Gastrocnemius medialis (tissue), 4 donors: ENCODE measurements around the gene ACTR8.

Experiments used
- CTCF ChIP-seq, 5 experiments: fragments of 450-650 bp in 3 of 5; fragments of 200-600 bp in 2 of 5; sonication (generic) in 2 of 5; IDR thresholded peaks in 4 of 5; conservative IDR thresholded peaks in 1 of 5; 1 replicate in 4 of 5; 2 replicates in 1 of 5; pipeline ENCODE4 v1.5.1; 2016 to 2019; ENCODE audit warnings: antibody characterized with exemption in 5 of 5, mild to moderate bottlenecking in 3 of 5, moderate library complexity in 3 of 5
- POLR2A ChIP-seq, 2 donors: fragments of 450-650 bp; IDR thresholded peaks; one replicate each; pipeline ENCODE4 v1.6.1; 2017; ENCODE audit warnings: antibody characterized with exemption in 2 of 2, mild to moderate bottlenecking in 2 of 2, moderate library complexity in 2 of 2

DNA sequence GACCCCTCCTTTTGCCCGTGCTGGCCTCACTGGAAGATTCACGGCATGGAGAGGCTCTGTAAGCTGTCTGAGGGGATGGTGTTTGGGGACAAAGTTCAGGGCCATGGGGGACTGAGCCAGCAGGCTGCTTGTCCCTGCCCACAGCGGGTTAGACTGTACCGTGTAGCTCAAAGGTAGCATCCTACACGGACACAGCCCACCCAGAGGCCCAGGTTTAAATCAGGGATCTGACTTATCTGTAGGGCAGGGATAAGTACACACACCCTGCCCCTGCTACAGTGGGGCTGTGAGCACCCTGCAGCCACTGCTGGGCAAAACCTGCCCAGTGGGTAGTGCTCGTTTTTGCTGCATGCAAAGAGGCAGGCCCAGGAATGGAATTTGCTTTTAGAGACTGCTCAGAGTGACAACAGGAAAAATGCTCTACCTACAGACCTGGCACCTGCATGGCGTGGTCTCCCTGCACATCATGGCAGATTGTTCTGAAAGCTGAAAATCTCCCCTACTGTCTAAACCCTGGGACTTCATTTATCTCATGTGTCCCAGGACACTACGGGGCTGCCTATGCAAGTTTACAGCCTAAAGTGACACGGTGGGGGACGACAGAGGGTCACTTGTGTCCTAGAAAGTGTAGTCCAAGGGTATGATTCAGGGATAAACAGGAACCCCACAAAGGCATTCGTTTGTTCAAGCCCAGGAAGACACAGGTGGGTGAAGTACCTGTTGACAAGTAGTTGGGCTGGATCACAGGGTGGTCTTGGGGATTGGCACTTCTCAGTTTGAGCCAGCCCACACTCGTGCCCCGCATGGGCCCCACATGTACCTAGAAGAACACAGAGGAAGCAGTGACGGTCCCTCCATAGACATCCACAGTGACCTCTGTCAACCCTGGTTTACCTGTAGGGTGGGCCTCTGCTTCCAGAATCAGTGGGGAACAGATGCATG is 63.5 kb downstream of the ACTR8 start:
- TF ChIP-seq CTCF (IDR thresholded peaks at IDR 0.05 in 4 of 5, conservative IDR thresholded peaks at IDR 0.05 in 1 of 5) (no peak), POLR2A (IDR thresholded peaks at IDR 0.05) (no peak)
